Measurements from ENCODE around the gene MAG. TPM values are rescaled to one million over a fixed set of nuclear protein-coding genes. Genes with fewer than 3 reads are reported as not detected.

The MAG gene
- total RNA-seq, 2 donors from 2014 or later, result not detected

Small RNA genes within 50 kb of the gene (microRNA-seq; reads per million reads assigned to microRNA genes)
- 0 reads per million in 2 donors for gene MIR5196 (ENCODE audit: borderline number of aligned reads in 2 of 2, borderline replicate concordance in 1 of 2)

Other genes with a start within 250 kb of the MAG start
- 1 to 10 TPM in 1 of 2 donors, under 1 TPM in 1; 0.98 to 1.6 TPM for gene FXYD3, start 176.3 kb upstream of the MAG start, total RNA-seq
- 10 to 100 TPM; 10.9 to 42.5 TPM for gene LGI4, start 157.1 kb upstream of the MAG start, total RNA-seq
- gene FXYD1, start 153.3 kb upstream of the MAG start, total RNA-seq, result 100 to 1,000 TPM; 166 to 175 TPM
- gene FXYD7, start 148.9 kb upstream of the MAG start, total RNA-seq, result not detected
- 10 to 100 TPM; 31.3 to 77.7 TPM for gene FXYD5, start 137.4 kb upstream of the MAG start, total RNA-seq
- gene FAM187B, start 63.4 kb upstream of the MAG start, total RNA-seq, result not detected
- 10 to 100 TPM in 1 of 2 donors, 1 to 10 TPM in 1; 7.6 to 20.1 TPM for gene LSR, start 43.2 kb upstream of the MAG start, total RNA-seq
- 100 to 1,000 TPM; 130 to 180 TPM for gene USF2, start 23.2 kb upstream of the MAG start, total RNA-seq
- gene HAMP, start 9.6 kb upstream of the MAG start, total RNA-seq, result 100 to 1,000 TPM in 1 of 2 donors, not detected in 1; 146 TPM
- 1 to 10 TPM in 1 of 2 donors, not detected in 1; 1.4 TPM for gene CD22, start 37.0 kb downstream of the MAG start, total RNA-seq
- gene FFAR1, start 55.7 kb downstream of the MAG start, total RNA-seq, result not detected
- not detected for gene FFAR3, start 66.3 kb downstream of the MAG start, total RNA-seq
- not detected for gene GPR42, start 78.9 kb downstream of the MAG start, total RNA-seq
- under 1 TPM in 1 of 2 donors, not detected in 1; 0.20 TPM for gene FFAR2, start 156.1 kb downstream of the MAG start, total RNA-seq
- gene KRTDAP, start 198.3 kb downstream of the MAG start, total RNA-seq, result not detected
- 10 to 100 TPM in 1 of 2 donors, 1 to 10 TPM in 1; 6.9 to 52.4 TPM for gene DMKN, start 221.5 kb downstream of the MAG start, total RNA-seq
- not detected for gene SBSN, start 236.2 kb downstream of the MAG start, total RNA-seq
- not detected for gene GAPDHS, start 241.3 kb downstream of the MAG start, total RNA-seq